Measurements from ENCODE around the gene CCSER1.

The CCSER1 gene

GRCh38 chr4:91630054-91630453 is 1502.9 kb downstream of the CCSER1 start:
- no peak for DNase-seq (ENCODE audit: low read depth in 2 of 2, low spot score in 1 of 2)

DNA sequence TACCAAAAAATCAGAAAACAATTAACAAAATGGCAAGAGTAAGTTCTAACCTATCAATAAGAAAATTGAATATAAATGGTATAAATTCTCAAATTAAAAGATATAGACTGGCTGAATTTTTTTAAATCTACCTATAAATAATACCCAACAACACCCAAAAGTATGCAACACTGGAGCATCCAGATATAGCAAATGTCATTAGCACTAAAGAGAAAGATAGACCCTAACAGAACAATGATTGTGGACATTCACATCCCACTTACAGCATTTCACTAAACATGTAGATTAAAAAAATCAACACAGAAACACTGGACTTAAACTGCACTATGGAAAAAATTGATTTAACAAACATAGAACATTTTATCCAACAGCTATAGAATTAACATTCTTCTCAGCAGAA is 1503.6 kb downstream of the CCSER1 start:
- DNase-seq (ENCODE audit: low read depth in 2 of 2, low spot score in 1 of 2) = no peak

GRCh38 chr4:91631335-91631734 is 1504.1 kb downstream of the CCSER1 start:
- DNase-seq (ENCODE audit: low read depth in 2 of 2, low spot score in 1 of 2) = no peak

DNA sequence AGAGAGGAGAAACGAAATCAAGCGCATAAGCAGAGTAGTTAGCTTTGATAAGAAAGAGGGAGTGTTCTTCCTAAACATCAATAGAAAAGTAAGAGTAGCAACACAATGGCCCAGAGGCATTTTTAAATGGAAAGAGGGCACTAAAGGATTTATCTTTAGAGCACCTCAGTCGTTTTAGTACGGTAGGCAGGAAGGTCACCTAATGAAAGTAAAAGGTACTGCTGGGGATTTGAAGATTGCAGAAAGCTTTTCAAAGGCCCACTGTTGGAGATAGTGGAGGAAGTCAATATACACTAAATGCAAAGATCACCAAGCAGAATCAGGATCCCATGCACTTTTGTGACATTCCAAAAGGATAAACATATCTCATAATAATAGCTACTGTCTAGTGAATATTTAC is 1508.9 kb downstream of the CCSER1 start:
- DNase-seq (ENCODE audit: low read depth in 2 of 2, low spot score in 1 of 2) = no peak

All from stimulated activated CD8-positive, alpha-beta memory T cell treated with anti-CD3 and anti-CD28 coated beads, Interleukin-4, amount 100 ng/mL, for 4 hours (primary cell).